Inflammatory macrophage treated with lipopolysaccharide for 1 hour (primary cell): ENCODE measurements around the gene DDX5.

Source experiments
- DNase-seq, 2 donors: peaks; one replicate each; pipeline ENCODE4 v3.0.0-alpha.2; 2020 to 2022

Gene DDX5

GRCh38 chr17:64506201-64506575, at the start of gene DDX5:
Gene DDX5 (minus strand): TSS chr17:64506289. CDS start chr17:64506119, 170 bp downstream.
- peak; percentile 96 to 100 for DNase-seq

GRCh38 chr17:64555281-64555680, 49.2 kb upstream of the DDX5 start:
- no peak for DNase-seq

GRCh38 chr17:64554028-64554637, 48.0 kb upstream of the DDX5 start:
- DNase-seq, result no peak

- DNase-seq, result no peak
These were observed 45.4 kb upstream of the DDX5 start for GRCh38 chr17:64551461-64551860.

GRCh38 chr17:64547319-64547718, 41.2 kb upstream of the DDX5 start:
- no peak for DNase-seq

- no peak for DNase-seq
These were observed 40.6 kb upstream of the DDX5 start for GRCh38 chr17:64546716-64547115.

GRCh38 chr17:64544742-64545141, 38.7 kb upstream of the DDX5 start:
- no peak for DNase-seq

GRCh38 chr17:64540118-64540776, 34.2 kb upstream of the DDX5 start:
- no peak for DNase-seq

GRCh38 chr17:64538508-64539130, 32.5 kb upstream of the DDX5 start:
- no peak for DNase-seq

GRCh38 chr17:64537488-64537887, 31.4 kb upstream of the DDX5 start:
- DNase-seq, result no peak

- DNase-seq, result no peak
These were observed 30.8 kb upstream of the DDX5 start for GRCh38 chr17:64536913-64537312.

GRCh38 chr17:64535357-64535756, 29.3 kb upstream of the DDX5 start:
- no peak for DNase-seq

GRCh38 chr17:64534187-64534586, 28.1 kb upstream of the DDX5 start:
- no peak for DNase-seq

- no peak for DNase-seq
These were observed 27.7 kb upstream of the DDX5 start for GRCh38 chr17:64533784-64534183.

GRCh38 chr17:64532409-64532808, 26.3 kb upstream of the DDX5 start:
- no peak for DNase-seq

- DNase-seq, result no peak
These were observed 25.9 kb upstream of the DDX5 start for GRCh38 chr17:64531955-64532371.

GRCh38 chr17:64529221-64529620, 23.1 kb upstream of the DDX5 start:
- no peak for DNase-seq

- DNase-seq, result no peak
These were observed 21.8 kb upstream of the DDX5 start for GRCh38 chr17:64527914-64528313.

GRCh38 chr17:64520359-64520758, 14.3 kb upstream of the DDX5 start:
- DNase-seq, result no peak

GRCh38 chr17:64519601-64520000, 13.5 kb upstream of the DDX5 start:
- no peak for DNase-seq

GRCh38 chr17:64515829-64516228, 9.7 kb upstream of the DDX5 start:
- no peak for DNase-seq

- no peak for DNase-seq
These were observed 9.3 kb upstream of the DDX5 start for GRCh38 chr17:64515419-64515818.

- DNase-seq, result no peak
These were observed 3.1 kb upstream of the DDX5 start for GRCh38 chr17:64509179-64509578.

GRCh38 chr17:64508683-64509082, 2.6 kb upstream of the DDX5 start:
- no peak for DNase-seq

GRCh38 chr17:64507413-64507782, 1.3 kb upstream of the DDX5 start:
- DNase-seq, result peak in 1 of 2 donors; percentile 56
